PFSK-1 (cell line): Measurements from ENCODE around the gene CRB1.

Experiments
- FOXP2 ChIP-seq: optimal IDR thresholded peaks from 2 replicates; pipeline ENCODE3; 2011; ENCODE audit warnings: borderline replicate concordance, control low read depth, inconsistent platforms; ENCODE audit not compliant: insufficient read depth; ENCODE audit errors: extremely low read length, extremely low read depth
- POLR2AphosphoS5 ChIP-seq: IDR thresholded peaks from 2 replicates; pipeline ENCODE4 v1.6.1; 2012; ENCODE audit warnings: low read depth, mild to moderate bottlenecking, control low read depth, low read length, moderate library complexity

GRCh38 chr1:197336571-197336970 lies 68.5 kb downstream of the CRB1 start:
- TF ChIP-seq POLR2AphosphoS5 (no peak), FOXP2 (no peak)
